Endothelial cell (in vitro differentiated cells): ENCODE results near the gene FXYD2. TPM values are rescaled to one million over a fixed set of nuclear protein-coding genes. Genes with fewer than 3 reads are reported as not detected.
A peak's percentile ranks its signal among the peaks of the same experiment; 100 is the strongest.

Source experiments
- DNase-seq: peaks from one replicate; pipeline ENCODE4 v3.0.0; 2021; ENCODE audit warnings: low spot score
- H3K27ac Mint-ChIP-seq: one replicate; pipeline ENCODE4 v1.8.0; 2021; ENCODE audit warnings: mixed read lengths, inconsistent platforms; ENCODE audit not compliant: unreplicated experiment
- H3K27me3 Mint-ChIP-seq: one replicate; pipeline ENCODE4 v1.8.0; 2021; ENCODE audit warnings: mild to moderate bottlenecking, moderate library complexity, mixed read lengths, inconsistent platforms; ENCODE audit not compliant: unreplicated experiment
- H3K36me3 Mint-ChIP-seq: one replicate; pipeline ENCODE4 v1.8.0; 2021; ENCODE audit warnings: mild to moderate bottlenecking, low read depth, mixed read lengths, inconsistent platforms; ENCODE audit not compliant: unreplicated experiment
- H3K4me1 Mint-ChIP-seq: one replicate; pipeline ENCODE4 v1.8.0; 2021; ENCODE audit warnings: mild to moderate bottlenecking, mixed read lengths, inconsistent platforms; ENCODE audit not compliant: unreplicated experiment
- H3K4me3 Mint-ChIP-seq: one replicate; pipeline ENCODE4 v1.8.0; 2021; ENCODE audit warnings: mild to moderate bottlenecking, mixed read lengths, inconsistent platforms; ENCODE audit not compliant: unreplicated experiment
- H3K9me3 Mint-ChIP-seq: one replicate; pipeline ENCODE4 v1.8.0; 2021; ENCODE audit warnings: mixed read lengths, inconsistent platforms; ENCODE audit not compliant: unreplicated experiment
- total RNA-seq: library from RNA; stranded (reverse); fragmentation: NEBNext Ultra II Directional; extraction: Animal tissue kit (Norgen Biotek cat#: 25700); gene quantifications from one replicate; pipeline ENCODE4 v1.2.1, GENCODE V29; 2021; ENCODE audit not compliant: unreplicated experiment
- TF ChIP-seq, protein P1 (sequence below): fragments of 200-600 bp; sonication (generic); IDR thresholded peaks from one replicate; pipeline ENCODE4 v1.5.0; 2021; ENCODE audit warnings: antibody characterized with exemption; ENCODE audit not compliant: unreplicated experiment

FXYD2 gene
- total RNA-seq, 1 donor from 2014 or later: not detected

DNA sequence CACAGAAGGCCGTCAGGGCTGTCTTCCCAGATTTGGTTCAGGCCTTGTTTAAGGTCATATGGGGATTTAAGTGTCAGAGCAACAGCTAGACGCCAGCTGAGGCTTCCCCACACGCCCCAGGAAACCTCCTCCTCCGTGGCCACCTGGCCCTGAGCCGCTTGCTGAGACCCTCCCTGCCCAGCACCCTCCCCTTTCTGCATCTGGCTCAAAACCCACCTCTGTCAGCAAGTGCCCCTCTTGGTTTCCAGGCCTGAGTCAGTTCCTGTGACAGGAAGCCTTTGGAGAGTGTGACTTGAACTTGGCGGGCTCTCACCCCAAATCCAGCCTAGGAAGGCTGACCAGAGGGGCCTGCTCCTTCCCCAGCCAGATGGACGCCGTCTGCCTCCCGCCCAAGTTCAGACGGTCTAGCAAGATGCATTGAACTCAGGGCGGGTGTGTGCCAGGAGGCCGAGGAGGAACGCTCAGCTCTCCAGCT lies 561 bp downstream of the FXYD2 start:
- DNase-seq: no peak
- H3K4me3 Mint-ChIP-seq: no peak overlapping the region
- TF ChIP-seq, protein P1, sequence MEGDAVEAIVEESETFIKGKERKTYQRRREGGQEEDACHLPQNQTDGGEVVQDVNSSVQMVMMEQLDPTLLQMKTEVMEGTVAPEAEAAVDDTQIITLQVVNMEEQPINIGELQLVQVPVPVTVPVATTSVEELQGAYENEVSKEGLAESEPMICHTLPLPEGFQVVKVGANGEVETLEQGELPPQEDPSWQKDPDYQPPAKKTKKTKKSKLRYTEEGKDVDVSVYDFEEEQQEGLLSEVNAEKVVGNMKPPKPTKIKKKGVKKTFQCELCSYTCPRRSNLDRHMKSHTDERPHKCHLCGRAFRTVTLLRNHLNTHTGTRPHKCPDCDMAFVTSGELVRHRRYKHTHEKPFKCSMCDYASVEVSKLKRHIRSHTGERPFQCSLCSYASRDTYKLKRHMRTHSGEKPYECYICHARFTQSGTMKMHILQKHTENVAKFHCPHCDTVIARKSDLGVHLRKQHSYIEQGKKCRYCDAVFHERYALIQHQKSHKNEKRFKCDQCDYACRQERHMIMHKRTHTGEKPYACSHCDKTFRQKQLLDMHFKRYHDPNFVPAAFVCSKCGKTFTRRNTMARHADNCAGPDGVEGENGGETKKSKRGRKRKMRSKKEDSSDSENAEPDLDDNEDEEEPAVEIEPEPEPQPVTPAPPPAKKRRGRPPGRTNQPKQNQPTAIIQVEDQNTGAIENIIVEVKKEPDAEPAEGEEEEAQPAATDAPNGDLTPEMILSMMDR: no peak
- peaks cover 12% of the 10 kb centered on the region for H3K27me3 Mint-ChIP-seq
- H3K36me3 Mint-ChIP-seq: no peaks in the 10 kb centered on the region
- no peak overlapping the region for H3K27ac Mint-ChIP-seq
- H3K4me1 Mint-ChIP-seq: peaks cover 14% of the 10 kb centered on the region
- H3K9me3 Mint-ChIP-seq: no peaks in the 10 kb centered on the region

DNA sequence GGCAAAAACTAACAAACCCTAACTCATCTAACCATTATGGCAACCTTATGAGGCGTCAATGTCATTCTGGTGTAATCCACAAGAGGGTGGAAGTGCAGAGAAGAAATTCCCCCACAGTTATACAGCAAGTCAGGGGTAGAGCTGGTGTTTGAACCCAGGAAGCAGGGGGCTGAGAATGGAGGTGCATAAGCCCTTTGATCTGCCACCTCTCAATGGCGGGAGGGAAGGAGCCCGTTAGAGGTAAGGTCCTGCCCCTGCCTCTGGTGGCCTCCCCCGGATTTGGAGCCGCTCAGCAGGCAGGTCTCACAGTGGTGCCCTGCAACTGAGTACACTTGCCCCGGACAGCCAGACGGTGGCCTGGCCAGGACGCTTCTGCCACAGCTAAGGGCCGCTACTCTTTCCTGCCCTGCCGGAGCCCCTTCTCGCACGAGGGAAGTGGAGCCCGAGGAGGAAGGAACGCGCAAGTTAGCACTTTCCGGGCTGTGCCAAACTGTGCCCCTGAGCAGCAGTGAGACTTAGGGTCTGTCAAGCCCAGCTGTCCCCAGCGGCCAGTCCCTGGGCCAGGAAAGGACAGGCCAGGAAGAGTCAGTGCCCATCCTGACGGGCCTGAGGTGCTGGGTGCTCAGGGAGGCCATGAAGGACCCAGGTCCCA lies 1.1 kb downstream of the FXYD2 start:
- Mint-ChIP-seq H3K27ac (no peak overlapping the region), H3K4me1 (peaks cover 14% of the 10 kb centered on the region), H3K4me3 (no peak overlapping the region), H3K9me3 (no peaks in the 10 kb centered on the region), H3K36me3 (no peaks in the 10 kb centered on the region), H3K27me3 (peaks cover 12% of the 10 kb centered on the region)
- TF ChIP-seq, protein P1: no peak
- no peak for DNase-seq

DNA sequence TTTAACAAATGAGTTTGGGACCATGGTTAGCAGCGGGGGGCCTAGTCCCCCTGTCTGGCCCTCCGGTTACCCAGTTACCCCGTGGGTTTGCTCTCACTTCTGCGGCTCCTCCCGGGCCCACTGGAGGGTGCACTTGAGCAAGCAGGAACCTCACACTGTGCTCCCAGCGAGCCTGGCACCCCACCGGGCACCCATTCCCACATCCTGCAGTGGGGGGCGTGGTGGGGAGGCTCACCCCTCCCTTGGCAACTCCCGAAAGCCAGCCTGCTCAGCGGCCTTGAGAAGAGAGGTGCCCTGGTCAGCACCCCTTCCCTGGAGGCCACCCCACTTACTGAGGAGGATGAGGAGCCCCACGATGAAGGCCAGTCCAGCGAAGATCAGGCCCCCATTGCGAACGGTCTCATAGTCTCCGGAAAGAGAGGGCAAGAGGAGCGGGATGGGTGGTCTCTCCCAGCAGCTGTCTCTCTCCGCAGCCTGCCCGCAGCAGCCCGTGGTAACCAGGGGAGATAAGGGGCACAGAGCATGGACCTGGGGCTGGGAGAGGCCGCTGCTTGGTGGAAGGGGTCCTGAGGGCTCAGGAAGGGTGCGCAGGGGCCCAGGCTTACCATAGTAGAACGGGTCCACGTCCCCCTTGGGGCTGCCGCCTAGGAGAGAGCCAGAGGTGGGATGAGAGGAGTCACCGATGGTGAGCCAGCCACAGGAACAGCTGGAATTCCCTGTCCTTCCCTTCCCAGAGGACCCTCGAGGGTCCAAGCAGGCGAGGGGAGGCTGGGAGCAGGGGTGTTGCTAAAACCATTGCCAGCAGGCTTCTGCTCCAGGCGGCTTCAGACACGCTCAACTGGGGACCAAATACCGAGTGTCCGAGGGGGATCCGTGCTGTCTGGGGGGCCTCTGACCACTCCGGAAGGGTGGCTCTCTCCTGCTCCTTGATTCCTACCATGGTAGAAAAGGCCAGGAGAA lies 2.2 kb downstream of the FXYD2 start:
- H3K4me3 Mint-ChIP-seq: no peak overlapping the region
- peaks cover 7% of the 10 kb centered on the region for H3K27me3 Mint-ChIP-seq
- H3K36me3 Mint-ChIP-seq: no peaks in the 10 kb centered on the region
- DNase-seq: peak; percentile 56
- peaks cover 20% of the 10 kb centered on the region for H3K4me1 Mint-ChIP-seq
- TF ChIP-seq, protein P1: no peak
- no peak overlapping the region for H3K27ac Mint-ChIP-seq
- no peaks in the 10 kb centered on the region for H3K9me3 Mint-ChIP-seq

DNA sequence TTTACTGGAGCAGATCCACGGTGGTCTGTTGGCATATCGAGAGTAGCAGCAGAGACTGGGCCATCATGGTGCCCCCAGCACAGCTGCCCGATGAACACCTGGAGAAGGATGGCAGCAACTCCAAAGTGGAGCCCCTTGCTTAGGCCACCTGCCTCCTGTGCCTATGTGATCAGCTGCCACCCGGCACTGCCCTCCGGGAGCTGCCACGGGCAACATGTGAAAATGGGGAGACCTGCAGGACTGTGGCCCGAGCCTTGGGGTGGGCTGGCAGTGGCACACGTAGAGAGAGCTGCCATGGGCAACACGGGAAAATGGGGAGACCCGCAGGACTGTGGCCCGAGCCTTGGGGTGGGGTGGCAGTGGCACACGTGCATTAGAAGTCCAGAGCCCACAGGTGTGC lies 3.1 kb downstream of the FXYD2 start:
- H3K9me3 Mint-ChIP-seq: no peaks in the 10 kb centered on the region
- peaks cover 22% of the 10 kb centered on the region for H3K4me1 Mint-ChIP-seq
- H3K27ac Mint-ChIP-seq: no peak overlapping the region
- TF ChIP-seq, protein P1: no peak
- H3K4me3 Mint-ChIP-seq: no peak overlapping the region
- no peaks in the 10 kb centered on the region for H3K36me3 Mint-ChIP-seq
- H3K27me3 Mint-ChIP-seq: peaks cover 6% of the 10 kb centered on the region
- no peak for DNase-seq

DNA sequence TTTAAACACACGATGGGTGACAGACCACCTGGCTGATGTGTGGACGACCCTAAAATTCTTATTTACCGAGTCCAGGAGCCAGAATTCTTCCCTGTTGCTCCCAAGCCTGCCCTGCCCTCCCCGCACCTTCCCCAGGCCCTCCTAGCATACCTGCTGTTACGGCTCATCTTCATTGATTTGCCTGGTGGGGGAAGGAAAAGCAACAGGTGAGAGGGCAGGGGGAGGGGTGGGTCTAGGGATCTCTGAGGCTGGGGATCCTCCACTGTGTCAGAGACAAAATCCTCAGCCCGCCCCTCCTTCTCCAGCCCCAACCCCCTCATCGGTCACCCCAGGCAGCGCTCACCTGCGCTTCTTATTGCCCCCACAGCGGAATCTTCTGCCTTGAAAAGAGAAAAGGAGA lies 4.0 kb downstream of the FXYD2 start:
- no peak for DNase-seq
- Mint-ChIP-seq H3K27me3 (peaks cover 6% of the 10 kb centered on the region), H3K9me3 (no peaks in the 10 kb centered on the region), H3K4me3 (no peak overlapping the region), H3K4me1 (peaks cover 22% of the 10 kb centered on the region), H3K27ac (no peak overlapping the region), H3K36me3 (no peaks in the 10 kb centered on the region)
- TF ChIP-seq, protein P1: no peak
